Endothelial cell (in vitro differentiated cells): Measurements from ENCODE around the gene SCFD2. TPM values are rescaled to one million over a fixed set of nuclear protein-coding genes. Genes with fewer than 3 reads are reported as not detected.

Experiments used
- DNase-seq: peaks from one replicate; pipeline ENCODE4 v3.0.0; 2021; ENCODE audit warnings: low spot score
- H3K27ac Mint-ChIP-seq: one replicate; pipeline ENCODE4 v1.8.0; 2021; ENCODE audit warnings: mixed read lengths, inconsistent platforms; ENCODE audit not compliant: unreplicated experiment
- H3K27me3 Mint-ChIP-seq: one replicate; pipeline ENCODE4 v1.8.0; 2021; ENCODE audit warnings: mild to moderate bottlenecking, moderate library complexity, mixed read lengths, inconsistent platforms; ENCODE audit not compliant: unreplicated experiment
- H3K36me3 Mint-ChIP-seq: one replicate; pipeline ENCODE4 v1.8.0; 2021; ENCODE audit warnings: mild to moderate bottlenecking, low read depth, mixed read lengths, inconsistent platforms; ENCODE audit not compliant: unreplicated experiment
- H3K4me1 Mint-ChIP-seq: one replicate; pipeline ENCODE4 v1.8.0; 2021; ENCODE audit warnings: mild to moderate bottlenecking, mixed read lengths, inconsistent platforms; ENCODE audit not compliant: unreplicated experiment
- H3K4me3 Mint-ChIP-seq: one replicate; pipeline ENCODE4 v1.8.0; 2021; ENCODE audit warnings: mild to moderate bottlenecking, mixed read lengths, inconsistent platforms; ENCODE audit not compliant: unreplicated experiment
- H3K9me3 Mint-ChIP-seq: one replicate; pipeline ENCODE4 v1.8.0; 2021; ENCODE audit warnings: mixed read lengths, inconsistent platforms; ENCODE audit not compliant: unreplicated experiment
- total RNA-seq: library from RNA; stranded (reverse); fragmentation: NEBNext Ultra II Directional; extraction: Animal tissue kit (Norgen Biotek cat#: 25700); gene quantifications from one replicate; pipeline ENCODE4 v1.2.1, GENCODE V29; 2021; ENCODE audit not compliant: unreplicated experiment
- TF ChIP-seq, protein P1 (sequence below): fragments of 200-600 bp; sonication (generic); IDR thresholded peaks from one replicate; pipeline ENCODE4 v1.5.0; 2021; ENCODE audit warnings: antibody characterized with exemption; ENCODE audit not compliant: unreplicated experiment

Gene SCFD2
- total RNA-seq, 1 donor from 2014 or later = 13.6 TPM

DNA sequence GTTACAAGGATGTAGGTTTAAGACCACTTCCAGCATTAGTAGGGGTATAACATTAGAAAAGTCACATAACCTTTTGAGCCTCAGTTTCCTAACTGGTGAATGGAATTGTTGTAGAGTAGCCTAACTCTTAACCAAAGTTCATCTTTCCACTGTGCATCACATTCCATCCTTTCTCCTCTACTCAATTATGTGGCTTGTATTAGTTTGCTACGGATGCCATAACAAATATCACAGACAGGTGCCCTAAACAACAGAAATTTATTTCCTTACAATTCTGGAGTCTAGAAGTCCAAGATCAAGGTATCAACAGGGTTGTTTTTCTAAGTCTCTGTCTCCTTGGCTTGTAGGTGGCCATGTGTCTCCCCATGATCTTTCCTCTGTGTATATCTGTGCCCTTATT is 271.8 kb downstream of the SCFD2 start:
- no peaks in the 10 kb centered on the region for H3K27me3 Mint-ChIP-seq
- H3K9me3 Mint-ChIP-seq = no peaks in the 10 kb centered on the region
- no peaks in the 10 kb centered on the region for H3K4me1 Mint-ChIP-seq

DNA sequence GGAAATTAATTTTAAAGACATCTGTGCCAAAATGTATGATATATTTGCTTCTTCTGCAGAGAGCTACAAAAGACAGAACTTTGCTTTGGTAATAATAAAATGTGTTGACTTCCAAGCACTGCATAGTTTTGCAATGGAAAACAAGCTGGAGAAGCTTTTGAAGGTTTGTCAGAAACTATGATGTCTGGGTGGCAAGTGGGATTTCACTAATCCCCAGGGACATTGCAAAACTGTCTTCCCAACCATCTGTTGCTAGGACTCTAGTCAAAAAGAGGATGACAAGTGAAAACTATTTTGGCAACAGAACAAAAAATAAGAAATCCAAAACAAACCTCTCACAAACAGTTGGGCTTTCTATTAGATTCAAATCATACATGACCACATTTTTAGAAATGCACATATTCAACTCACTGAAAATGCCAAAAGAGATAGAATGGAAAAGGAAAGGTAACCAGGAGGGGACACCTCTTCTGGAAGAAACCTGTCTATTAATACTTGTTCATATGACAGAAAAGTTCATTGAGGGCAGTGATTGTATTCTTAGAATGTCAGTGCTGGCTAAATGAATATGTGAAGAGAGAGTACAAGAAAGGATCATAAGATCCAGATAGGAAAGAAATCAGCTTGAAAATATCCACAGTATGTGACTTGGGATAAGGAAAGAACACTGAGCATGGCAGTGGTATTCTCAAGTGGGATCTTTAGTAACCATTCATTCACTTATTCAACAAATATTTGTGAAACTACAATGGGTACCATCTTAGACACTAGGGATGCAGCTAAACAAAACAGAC is 275.7 kb downstream of the SCFD2 start:
- H3K27ac Mint-ChIP-seq = no peak overlapping the region
- H3K9me3 Mint-ChIP-seq = no peaks in the 10 kb centered on the region
- DNase-seq = no peak
- H3K27me3 Mint-ChIP-seq = no peaks in the 10 kb centered on the region
- H3K4me1 Mint-ChIP-seq = no peaks in the 10 kb centered on the region
- TF ChIP-seq, protein P1, sequence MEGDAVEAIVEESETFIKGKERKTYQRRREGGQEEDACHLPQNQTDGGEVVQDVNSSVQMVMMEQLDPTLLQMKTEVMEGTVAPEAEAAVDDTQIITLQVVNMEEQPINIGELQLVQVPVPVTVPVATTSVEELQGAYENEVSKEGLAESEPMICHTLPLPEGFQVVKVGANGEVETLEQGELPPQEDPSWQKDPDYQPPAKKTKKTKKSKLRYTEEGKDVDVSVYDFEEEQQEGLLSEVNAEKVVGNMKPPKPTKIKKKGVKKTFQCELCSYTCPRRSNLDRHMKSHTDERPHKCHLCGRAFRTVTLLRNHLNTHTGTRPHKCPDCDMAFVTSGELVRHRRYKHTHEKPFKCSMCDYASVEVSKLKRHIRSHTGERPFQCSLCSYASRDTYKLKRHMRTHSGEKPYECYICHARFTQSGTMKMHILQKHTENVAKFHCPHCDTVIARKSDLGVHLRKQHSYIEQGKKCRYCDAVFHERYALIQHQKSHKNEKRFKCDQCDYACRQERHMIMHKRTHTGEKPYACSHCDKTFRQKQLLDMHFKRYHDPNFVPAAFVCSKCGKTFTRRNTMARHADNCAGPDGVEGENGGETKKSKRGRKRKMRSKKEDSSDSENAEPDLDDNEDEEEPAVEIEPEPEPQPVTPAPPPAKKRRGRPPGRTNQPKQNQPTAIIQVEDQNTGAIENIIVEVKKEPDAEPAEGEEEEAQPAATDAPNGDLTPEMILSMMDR = no peak
- H3K36me3 Mint-ChIP-seq = no peaks in the 10 kb centered on the region
- H3K4me3 Mint-ChIP-seq = no peak overlapping the region

More for the DNA sequence above, 271.8 kb downstream of the SCFD2 start:
- Mint-ChIP-seq H3K27ac (no peak overlapping the region), H3K36me3 (peaks cover 9% of the 10 kb centered on the region), H3K4me3 (no peak overlapping the region)
- TF ChIP-seq, protein P1 = no peak
- no peak for DNase-seq

- Mint-ChIP-seq H3K36me3 (peaks cover 5% of the 10 kb centered on the region), H3K9me3 (no peaks in the 10 kb centered on the region), H3K27me3 (no peaks in the 10 kb centered on the region), H3K4me1 (no peaks in the 10 kb centered on the region), H3K27ac (no peak overlapping the region), H3K4me3 (no peak overlapping the region)
- no peak for DNase-seq
- TF ChIP-seq, protein P1 = no peak
Measured at GRCh38 chr4:53088152-53088551, 277.7 kb downstream of the SCFD2 start.

DNA sequence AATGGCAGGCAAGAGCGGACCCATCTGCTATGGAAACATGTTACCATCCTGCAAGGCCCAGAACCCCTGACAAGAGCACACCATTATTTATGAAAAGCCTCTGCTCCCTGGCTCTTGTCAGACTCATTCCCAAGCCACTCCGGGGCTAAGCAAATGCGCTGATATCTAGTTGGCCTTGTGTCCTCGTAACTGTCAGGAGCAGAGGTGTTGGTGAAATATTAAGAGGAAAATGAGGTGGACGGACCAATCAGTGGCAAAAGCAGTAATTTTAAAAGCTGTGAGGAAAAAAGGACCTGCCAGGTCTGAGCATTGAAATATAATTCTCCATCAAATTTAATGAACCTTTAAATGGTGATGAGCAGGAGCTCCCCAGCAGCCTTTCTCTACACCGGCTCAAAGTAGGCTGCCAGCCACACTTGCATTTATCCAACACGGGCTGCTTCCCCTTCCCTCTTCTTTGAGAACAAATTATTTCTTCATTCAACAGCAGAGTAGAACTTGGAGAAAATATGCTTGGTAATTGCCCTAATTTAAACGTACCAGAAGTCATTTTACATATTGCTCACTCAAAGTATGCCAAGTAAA is 289.4 kb downstream of the SCFD2 start:
- no peaks in the 10 kb centered on the region for H3K27me3 Mint-ChIP-seq
- DNase-seq = no peak
- TF ChIP-seq, protein P1 = no peak
- no peak overlapping the region for H3K4me3 Mint-ChIP-seq
- no peaks in the 10 kb centered on the region for H3K36me3 Mint-ChIP-seq
- H3K27ac Mint-ChIP-seq = no peak overlapping the region
- no peaks in the 10 kb centered on the region for H3K9me3 Mint-ChIP-seq
- no peaks in the 10 kb centered on the region for H3K4me1 Mint-ChIP-seq

DNA sequence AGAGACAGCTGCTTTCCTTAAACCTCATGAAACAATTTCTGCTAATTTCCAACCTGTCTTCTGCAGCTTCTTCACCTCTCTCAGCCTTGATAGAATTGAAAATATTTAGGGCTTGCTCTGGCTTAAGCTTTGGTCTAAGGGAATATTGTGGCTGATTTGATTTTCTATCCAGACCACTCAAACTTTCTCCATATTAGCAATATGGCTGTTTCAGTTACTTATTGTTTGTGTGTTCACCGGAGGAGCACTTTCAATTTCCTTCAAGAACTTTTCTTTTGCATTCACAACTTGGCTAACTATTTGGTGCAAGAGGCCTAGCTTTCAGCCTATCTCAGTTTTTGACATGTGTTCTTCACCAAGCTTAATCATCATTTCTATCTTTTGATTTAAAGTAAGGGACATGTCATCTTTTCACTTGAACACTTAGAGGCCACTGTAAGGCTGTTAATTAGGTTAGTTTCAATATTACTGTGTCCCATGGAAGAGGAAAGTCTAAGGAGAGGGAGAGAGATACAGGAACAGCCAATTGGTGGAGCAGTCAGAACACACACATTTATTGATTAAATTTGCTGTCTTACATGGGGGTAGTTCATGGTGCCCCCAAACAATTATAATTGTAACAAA is 290.6 kb downstream of the SCFD2 start:
- H3K9me3 Mint-ChIP-seq = no peaks in the 10 kb centered on the region
- no peaks in the 10 kb centered on the region for H3K27me3 Mint-ChIP-seq
- H3K4me1 Mint-ChIP-seq = no peaks in the 10 kb centered on the region
- no peak overlapping the region for H3K4me3 Mint-ChIP-seq
- TF ChIP-seq, protein P1 = no peak
- H3K27ac Mint-ChIP-seq = no peak overlapping the region
- no peaks in the 10 kb centered on the region for H3K36me3 Mint-ChIP-seq
- DNase-seq = no peak
